Dedifferentiated amniotic fluid mesenchymal stem cell (primary cell): ENCODE data around the gene CSF1.

Experiments
- DNase-seq: peaks from one replicate; pipeline ENCODE4 v3.0.0-alpha.2; 2016; ENCODE audit errors: extremely low spot score

Gene CSF1

GRCh38 chr1:109977657-109978378 lies 67.2 kb downstream of the CSF1 start:
- DNase-seq: no peak

DNA sequence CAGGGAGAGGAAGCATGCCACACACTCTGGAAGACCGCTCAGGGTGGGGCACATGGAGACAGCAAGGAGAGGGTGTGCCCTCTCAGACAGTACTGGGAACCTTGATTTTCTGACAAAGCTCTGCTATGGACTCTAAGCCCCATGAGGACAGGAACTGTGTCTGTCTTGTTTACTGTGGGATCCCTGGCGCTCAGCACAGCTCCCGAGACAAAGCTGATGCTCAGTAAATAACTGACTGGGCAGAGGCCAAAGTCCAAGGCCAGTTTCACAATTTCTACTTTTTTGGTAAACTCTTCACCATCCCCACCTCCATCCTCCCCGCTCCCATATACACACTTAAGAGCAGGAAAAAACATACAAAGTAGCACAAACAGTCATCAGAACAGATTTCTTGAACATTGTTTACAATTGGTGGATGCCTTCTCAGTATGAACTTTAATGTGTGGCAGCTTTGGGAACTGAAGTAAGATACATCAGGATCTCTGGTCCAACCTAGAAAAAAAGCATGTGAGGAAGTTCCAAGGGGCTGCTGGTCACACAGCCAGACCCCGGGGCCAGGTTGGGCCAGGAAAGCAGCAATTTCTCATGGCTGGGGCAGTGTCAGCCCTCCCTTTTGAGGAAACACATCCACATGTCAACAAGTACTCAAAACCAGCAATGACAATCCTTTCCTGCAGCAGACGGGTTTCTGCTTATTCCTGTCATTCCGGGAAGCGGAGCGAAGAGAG lies 68.3 kb downstream of the CSF1 start:
- DNase-seq: no peak

- DNase-seq: no peak
These were observed 68.9 kb downstream of the CSF1 start for GRCh38 chr1:109979489-109980091.
